ENCODE results near the gene LGALS3.

- TF ChIP-seq BHLHE40 (IDR thresholded peaks at IDR 0.05; ENCODE audit: borderline replicate concordance) (no peak), CTBP1 (IDR thresholded peaks at IDR 0.05; ENCODE audit: borderline replicate concordance) (no peak), FOXM1 (IDR thresholded peaks at IDR 0.05; ENCODE audit: borderline replicate concordance) (no peak), FOXK2 (IDR thresholded peaks at IDR 0.05) (no peak), SP1 (IDR thresholded peaks at IDR 0.05) (no peak), ZNF384 (IDR thresholded peaks at IDR 0.05) (no peak), PKNOX1 (IDR thresholded peaks at IDR 0.05) (no peak), TARDBP (IDR thresholded peaks at IDR 0.05) (no peak), ARNT (IDR thresholded peaks at IDR 0.05) (no peak), HDGF (IDR thresholded peaks at IDR 0.05; ENCODE audit: borderline replicate concordance) (no peak)
Measured at GRCh38 chr14:55092341-55092740, 36.7 kb upstream of the LGALS3 start.
